HEK293 (cell line): ENCODE results near the gene DGCR6L.
A peak's percentile ranks its signal among the peaks of the same experiment; 100 is the strongest.

Source experiments
- CTCF ChIA-PET: fragments of 350-600 bp; formaldehyde crosslinking; extraction: SDS; loops from one replicate; lab custom pipeline; 2021; ENCODE audit warnings: antibody characterized with exemption; lab: Yijun Ruan, JAX
- POLR2A ChIA-PET: fragments of 300-600 bp; formaldehyde crosslinking; extraction: SDS; loops from one replicate; lab custom pipeline; 2020; ENCODE audit warnings: antibody characterized with exemption, inconsistent platforms; lab: Yijun Ruan, JAX
- H3K27ac ChIP-seq: fragments of 200-500 bp; sonication (Bioruptor generic); 2 replicates; pipeline ENCODE4 v1.5.1; 2014; ENCODE audit warnings: low read depth, low read length, control low read depth, inconsistent platforms; ENCODE audit errors: extremely low read depth
- H3K36me3 ChIP-seq, 2 experiments: fragments of 200-500 bp in 1 of 2; sonication (Bioruptor generic) in 1 of 2; 1 replicate in 1 of 2; 2 replicates in 1 of 2; pipeline ENCODE4 v1.5.1; 2014 to 2017; ENCODE audit warnings: inconsistent platforms in 2 of 2, low read length in 2 of 2; ENCODE audit not compliant: control insufficient read depth in 2 of 2, insufficient read depth in 1 of 2
- H3K4me1 ChIP-seq: fragments of 200-500 bp; sonication (Bioruptor generic); 2 replicates; pipeline ENCODE4 v1.5.1; 2014; ENCODE audit warnings: mild to moderate bottlenecking, low read length, inconsistent platforms; ENCODE audit not compliant: control insufficient read depth, insufficient read depth
- H3K4me3 ChIP-seq: 2 replicates; pipeline ENCODE4 v1.5.1; 2011; ENCODE audit warnings: low read depth, mild to moderate bottlenecking, control low read depth, low read length, moderate library complexity
- H3K9me3 ChIP-seq: fragments of 200-500 bp; sonication (Bioruptor generic); 2 replicates; pipeline ENCODE4 v1.5.1; 2014; ENCODE audit warnings: low read depth, low read length, inconsistent platforms; ENCODE audit not compliant: control insufficient read depth, insufficient read depth
- EGR2 ChIP-seq: fragments of 450-650 bp; formaldehyde crosslinking; IDR thresholded peaks from 2 replicates; pipeline ENCODE4 v1.5.1; 2016; ENCODE audit warnings: low read depth, missing biosample characterization, missing genetic modification characterization
- IKZF3 ChIP-seq: fragments of 450-650 bp; IDR thresholded peaks from 2 replicates; pipeline ENCODE4 v1.5.0; 2018; ENCODE audit warnings: missing biosample characterization, mild to moderate bottlenecking, missing genetic modification characterization, moderate library complexity
- PRDM6 ChIP-seq: fragments of 450-650 bp; formaldehyde crosslinking; IDR thresholded peaks from 2 replicates; pipeline ENCODE4 v1.5.1; 2017; ENCODE audit warnings: missing biosample characterization, missing genetic modification characterization
- REST ChIP-seq: fragments of 450-650 bp; formaldehyde crosslinking; IDR thresholded peaks from 2 replicates; pipeline ENCODE4 v1.5.1; 2016; ENCODE audit warnings: missing biosample characterization, missing genetic modification characterization
- ZBTB26 ChIP-seq: fragments of 450-650 bp; formaldehyde crosslinking; optimal IDR thresholded peaks from 2 replicates; pipeline ENCODE3; 2016; ENCODE audit warnings: missing biosample characterization, mild to moderate bottlenecking, missing genetic modification characterization
- ZNF146 ChIP-seq: fragments of 450-650 bp; formaldehyde crosslinking; IDR thresholded peaks from 2 replicates; pipeline ENCODE4 v1.5.1; 2016; ENCODE audit warnings: missing biosample characterization, missing genetic modification characterization
- ZNF155 ChIP-seq: fragments of 450-650 bp; formaldehyde crosslinking; IDR thresholded peaks from 2 replicates; pipeline ENCODE4 v1.5.1; 2016; ENCODE audit warnings: missing biosample characterization, missing genetic modification characterization
- ZNF157 ChIP-seq: fragments of 450-650 bp; formaldehyde crosslinking; IDR thresholded peaks from 2 replicates; pipeline ENCODE4 v1.5.1; 2016; ENCODE audit warnings: missing biosample characterization, missing genetic modification characterization
- ZNF2 ChIP-seq: fragments of 450-650 bp; formaldehyde crosslinking; IDR thresholded peaks from 2 replicates; pipeline ENCODE4 v1.5.1; 2016; ENCODE audit warnings: missing biosample characterization, missing genetic modification characterization
- ZNF202 ChIP-seq: fragments of 450-650 bp; formaldehyde crosslinking; IDR thresholded peaks from 2 replicates; pipeline ENCODE4 v1.5.1; 2016; ENCODE audit warnings: missing biosample characterization, missing genetic modification characterization, borderline replicate concordance
- ZNF274 ChIP-seq, 2 experiments: fragments of 200-500 bp in 1 of 2; fragments of 450-650 bp in 1 of 2; sonication (Bioruptor generic) in 1 of 2; formaldehyde crosslinking in 1 of 2; IDR thresholded peaks; 2 replicates each; pipeline versions ENCODE4 v1.5.1 to v1.6.1; 2014 to 2016; ENCODE audit warnings: borderline replicate concordance in 1 of 2, inconsistent platforms in 1 of 2, low read length in 1 of 2, missing biosample characterization in 1 of 2, missing genetic modification characterization in 1 of 2
- ZNF280C ChIP-seq: fragments of 450-650 bp; formaldehyde crosslinking; IDR thresholded peaks from 2 replicates; pipeline ENCODE4 v1.5.1; 2016; ENCODE audit warnings: missing biosample characterization, missing genetic modification characterization
- ZNF292 ChIP-seq: fragments of 450-650 bp; formaldehyde crosslinking; IDR thresholded peaks from 2 replicates; pipeline ENCODE4 v1.5.1; 2016; ENCODE audit warnings: low read depth, missing biosample characterization, missing genetic modification characterization, borderline replicate concordance
- ZNF514 ChIP-seq: fragments of 450-650 bp; formaldehyde crosslinking; IDR thresholded peaks from 2 replicates; pipeline ENCODE4 v1.5.1; 2016; ENCODE audit warnings: missing biosample characterization, missing genetic modification characterization
- ZNF549 ChIP-seq: fragments of 450-650 bp; IDR thresholded peaks from 2 replicates; pipeline ENCODE4 v1.5.1; 2018; ENCODE audit warnings: missing biosample characterization, missing genetic modification characterization, mild to moderate bottlenecking, inconsistent platforms, moderate library complexity
- ZNF555 ChIP-seq: fragments of 450-650 bp; formaldehyde crosslinking; conservative IDR thresholded peaks from 2 replicates; pipeline ENCODE4 v1.5.1; 2017; ENCODE audit warnings: missing biosample characterization, mild to moderate bottlenecking, missing genetic modification characterization, inconsistent platforms
- ZNF561 ChIP-seq: fragments of 450-650 bp; IDR thresholded peaks from 2 replicates; pipeline ENCODE4 v1.5.1; 2018; ENCODE audit warnings: missing biosample characterization, missing genetic modification characterization, borderline replicate concordance
- ZNF701 ChIP-seq: fragments of 450-650 bp; formaldehyde crosslinking; IDR thresholded peaks from 2 replicates; pipeline ENCODE4 v1.5.1; 2016; ENCODE audit warnings: missing biosample characterization, missing genetic modification characterization
- ZSCAN16 ChIP-seq: fragments of 450-650 bp; formaldehyde crosslinking; IDR thresholded peaks from 2 replicates; pipeline ENCODE4 v1.5.1; 2016; ENCODE audit warnings: missing biosample characterization, missing genetic modification characterization
- ZSCAN30 ChIP-seq: fragments of 450-650 bp; IDR thresholded peaks from 2 replicates; pipeline ENCODE4 v1.5.1; 2018; ENCODE audit warnings: missing biosample characterization, mild to moderate bottlenecking, missing genetic modification characterization, moderate library complexity
- ZXDB ChIP-seq: fragments of 450-650 bp; formaldehyde crosslinking; IDR thresholded peaks from 2 replicates; pipeline ENCODE4 v1.5.1; 2016; ENCODE audit warnings: missing biosample characterization, missing genetic modification characterization

DGCR6L gene

DNA sequence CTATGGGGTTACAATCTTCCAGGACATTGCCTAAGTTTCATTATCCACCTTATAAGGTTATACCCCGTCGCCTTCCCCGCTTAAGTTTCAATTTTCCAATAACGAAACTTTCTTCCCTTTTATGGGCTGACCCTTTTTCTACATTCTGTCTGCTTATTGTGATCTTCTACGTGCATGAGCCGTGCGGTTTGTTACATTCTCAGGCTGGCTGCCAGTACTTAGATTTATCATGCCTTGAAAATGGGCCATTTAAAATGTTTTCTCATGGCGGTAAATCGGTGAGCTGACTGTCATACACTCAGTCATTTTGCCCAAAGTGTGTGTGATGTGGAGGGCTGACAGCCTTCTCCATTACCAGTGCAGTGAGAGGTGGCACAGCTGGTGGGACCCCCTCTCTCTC is 23.3 kb downstream of the DGCR6L start:
- H3K4me3 ChIP-seq, result no peak overlapping the region
- H3K27ac ChIP-seq, result no peak overlapping the region
- TF ChIP-seq ZNF2 (tag by site-specific recombination) (no peak), ZBTB26 (no peak), IKZF3 (tag by site-specific recombination) (no peak), EGR2 (no peak), PRDM6 (tag by site-specific recombination) (no peak), ZNF514 (tag by site-specific recombination) (no peak), ZXDB (tag by site-specific recombination) (no peak), ZSCAN30 (tag by site-specific recombination) (no peak), ZNF157 (tag by site-specific recombination) (no peak), ZNF202 (no peak), ZSCAN16 (tag by site-specific recombination) (no peak), ZNF274 (IDR thresholded peaks at IDR 0.05; ENCODE audit: low read length) (no peak), ZNF274 (tag by site-specific recombination; IDR thresholded peaks at IDR 0.05; ENCODE audit: borderline replicate concordance) (no peak), ZNF561 (tag by site-specific recombination) (no peak), ZNF549 (tag by site-specific recombination) (no peak)
- no peaks in the 10 kb centered on the region for H3K36me3 ChIP-seq
- ChIA-PET POLR2A (no interaction called here), CTCF (interaction anchor here (1.9 kb wide), 1 partner anchor 140 kb away, joined by 7 read pairs; no protein-coding TSS in a partner anchor)
- H3K9me3 ChIP-seq, result no peaks in the 10 kb centered on the region
- no peaks in the 10 kb centered on the region for H3K4me1 ChIP-seq

DNA sequence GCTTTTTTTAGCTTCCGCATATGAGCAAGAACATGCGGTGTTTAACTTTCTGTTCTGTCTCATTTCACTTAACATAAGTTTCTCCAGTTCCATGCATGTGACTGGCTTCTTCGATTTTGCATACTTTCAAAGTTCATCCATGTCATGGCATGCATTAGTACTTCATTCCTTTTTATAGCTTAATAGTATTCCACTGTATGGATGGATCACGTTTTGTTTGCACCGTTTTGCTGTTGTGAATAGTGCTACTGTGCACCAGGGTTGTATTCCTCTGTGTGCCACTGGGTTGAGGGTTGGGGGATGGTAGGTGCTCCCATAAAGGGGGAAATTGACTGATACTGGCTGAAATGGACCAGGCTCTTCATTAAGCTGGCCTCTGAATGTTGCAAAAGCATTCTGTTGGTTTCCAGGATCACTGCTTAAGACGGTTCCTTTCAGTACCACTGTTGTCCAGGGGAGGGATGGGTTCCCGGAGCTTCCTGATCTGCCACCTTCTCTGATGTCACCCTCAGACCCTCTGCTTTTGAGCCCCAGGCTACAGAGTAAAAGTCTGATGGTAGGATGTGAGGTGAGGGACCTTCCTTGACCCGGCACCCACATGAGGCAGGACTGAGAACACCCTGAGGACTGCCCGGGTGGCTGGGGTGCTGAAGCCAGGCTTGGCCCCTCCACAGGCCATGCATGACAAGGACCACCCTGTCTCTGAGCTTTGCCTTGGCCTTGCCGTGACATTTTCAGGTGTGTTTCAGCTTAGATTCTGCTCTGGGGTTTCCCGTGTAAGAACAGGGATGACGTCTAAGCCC is 24.4 kb downstream of the DGCR6L start:
- no peak for TF ChIP-seq ZNF555
- TF ChIP-seq ZNF146, result peak; percentile 67; the same call in 1 of the 2 replicates
- TF ChIP-seq, all 188 proteins: peak for 1
- no peaks in the 10 kb centered on the region for H3K4me1 ChIP-seq
- ChIA-PET POLR2A (interaction anchor here (0.6 kb wide), 1 partner anchor 86 kb away, joined by 3 read pairs; no protein-coding TSS in a partner anchor), CTCF (interaction anchor here (1.2 to 1.9 kb wide), 3 partner anchors 9 to 139 kb away, joined by 3 to 7 read pairs (median 5); no protein-coding TSS in a partner anchor)
- no peak overlapping the region for H3K4me3 ChIP-seq
- no peaks in the 10 kb centered on the region for H3K9me3 ChIP-seq
- H3K27ac ChIP-seq, result no peak overlapping the region
- no peaks in the 10 kb centered on the region for H3K36me3 ChIP-seq

GRCh38 chr22:20292673-20293232 is 27.1 kb downstream of the DGCR6L start:
- no peaks in the 10 kb centered on the region for H3K4me1 ChIP-seq
- no peak overlapping the region for H3K4me3 ChIP-seq
- no peak overlapping the region for H3K27ac ChIP-seq
- ChIA-PET POLR2A (interaction anchor here (0.6 to 1.2 kb wide), 2 partner anchors 27 to 1344 kb away, joined by 3 read pairs; partner anchors contain the start of gene DGCR6L), CTCF (interaction anchor here (0.6 to 3.4 kb wide), 4 partner anchors 10 to 136 kb away, joined by 3 to 17 read pairs (median 4); no protein-coding TSS in a partner anchor)
- no peaks in the 10 kb centered on the region for H3K9me3 ChIP-seq
- H3K36me3 ChIP-seq, result no peaks in the 10 kb centered on the region
- no peak for TF ChIP-seq ZNF701 (tag by site-specific recombination)
- no peak for TF ChIP-seq ZNF292 (tag by site-specific recombination)
- no peak for TF ChIP-seq REST (tag by site-specific recombination)
- TF ChIP-seq ZNF280C (tag by site-specific recombination), result no peak
- TF ChIP-seq ZNF155 (tag by site-specific recombination), result no peak
